Ishikawa (cell line): ENCODE measurements around the gene TICAM1.

Experiments
- CEBPB ChIP-seq: IDR thresholded peaks from 2 replicates; pipeline ENCODE4 v1.6.1; 2012
- CREB1 ChIP-seq: IDR thresholded peaks from 2 replicates; pipeline ENCODE4 v1.6.1; 2012; ENCODE audit warnings: low read depth
- EGR1 ChIP-seq: IDR thresholded peaks from 2 replicates; pipeline ENCODE4 v1.6.1; 2012
- EP300 ChIP-seq: IDR thresholded peaks from 2 replicates; pipeline ENCODE4 v1.6.1; 2012; ENCODE audit warnings: borderline replicate concordance
- FOXM1 ChIP-seq: IDR thresholded peaks from 2 replicates; pipeline ENCODE4 v1.6.1; 2012; ENCODE audit warnings: low read depth, borderline replicate concordance
- MAX ChIP-seq: IDR thresholded peaks from 2 replicates; pipeline ENCODE4 v1.6.1; 2012
- NFIC ChIP-seq: IDR thresholded peaks from 2 replicates; pipeline ENCODE4 v1.6.1; 2012
- RAD21 ChIP-seq: IDR thresholded peaks from 2 replicates; pipeline ENCODE4 v1.6.1; 2012; ENCODE audit warnings: low read depth
- REST ChIP-seq: IDR thresholded peaks from 2 replicates; pipeline ENCODE4 v1.6.1; 2012; ENCODE audit warnings: low read depth, mild to moderate bottlenecking
- TAF1 ChIP-seq: IDR thresholded peaks from 2 replicates; pipeline ENCODE4 v1.6.1; 2012; ENCODE audit warnings: low read depth, mild to moderate bottlenecking
- TCF12 ChIP-seq: IDR thresholded peaks from 2 replicates; pipeline ENCODE4 v1.6.1; 2012; ENCODE audit warnings: low read depth
- TEAD4 ChIP-seq: IDR thresholded peaks from 2 replicates; pipeline ENCODE4 v1.6.1; 2012
- USF1 ChIP-seq: IDR thresholded peaks from 2 replicates; pipeline ENCODE4 v1.6.1; 2012
- YY1 ChIP-seq: IDR thresholded peaks from 2 replicates; pipeline ENCODE4 v1.6.1; 2012; ENCODE audit warnings: low read depth
- ZBTB7A ChIP-seq: IDR thresholded peaks from 2 replicates; pipeline ENCODE4 v1.6.1; 2012; ENCODE audit warnings: low read depth

The TICAM1 gene

GRCh38 chr19:4781801-4782200 lies 49.7 kb downstream of the TICAM1 start:
- no peak for TF ChIP-seq EP300
- no peak for TF ChIP-seq ZBTB7A
- no peak for TF ChIP-seq CREB1
- no peak for TF ChIP-seq MAX
- TF ChIP-seq USF1 = no peak
- no peak for TF ChIP-seq RAD21
- TF ChIP-seq TCF12 = no peak
- no peak for TF ChIP-seq REST
- TF ChIP-seq YY1 = no peak
- no peak for TF ChIP-seq TAF1
- TF ChIP-seq FOXM1 = no peak
- no peak for TF ChIP-seq TEAD4
- no peak for TF ChIP-seq NFIC

- TF ChIP-seq EGR1 (no peak), FOXM1 (no peak), YY1 (peak; percentile 66; the same call in 1 of the 2 replicates)
These were observed 50.7 kb downstream of the TICAM1 start for GRCh38 chr19:4780860-4781259.

- TF ChIP-seq RAD21 (no peak), TCF12 (no peak), CEBPB (no peak), CREB1 (no peak), EGR1 (no peak), YY1 (no peak), ZBTB7A (no peak), FOXM1 (no peak), TAF1 (no peak), EP300 (no peak), NFIC (no peak), MAX (no peak), TEAD4 (no peak), REST (no peak), USF1 (no peak)
These were observed 54.9 kb downstream of the TICAM1 start for GRCh38 chr19:4776436-4777211.

GRCh38 chr19:4775627-4776152 lies 55.8 kb downstream of the TICAM1 start:
- TF ChIP-seq NFIC = no peak
- TF ChIP-seq EGR1 = no peak
- TF ChIP-seq RAD21 = no peak
- TF ChIP-seq TAF1 = no peak
- TF ChIP-seq ZBTB7A = no peak
- no peak for TF ChIP-seq USF1
- no peak for TF ChIP-seq TCF12
- TF ChIP-seq YY1 = no peak
- no peak for TF ChIP-seq MAX

- TF ChIP-seq RAD21 (no peak), FOXM1 (no peak), CREB1 (no peak), YY1 (no peak), TAF1 (no peak), TCF12 (no peak), TEAD4 (no peak), MAX (no peak)
These were observed 57.4 kb downstream of the TICAM1 start for GRCh38 chr19:4774136-4774535.
